Suprapubic skin (tissue), 4 donors: ENCODE data around the gene MUSK.

Source experiments
- CTCF ChIP-seq, 2 donors: fragments of 200-600 bp in 1 of 2; fragments of 450-650 bp in 1 of 2; sonication (generic) in 1 of 2; IDR thresholded peaks; one replicate each; pipeline ENCODE4 v1.5.1; 2016 to 2019; ENCODE audit warnings: antibody characterized with exemption in 2 of 2, mild to moderate bottlenecking in 1 of 2, moderate library complexity in 1 of 2
- EP300 ChIP-seq: sonication (generic); formaldehyde crosslinking; IDR thresholded peaks from one replicate; pipeline ENCODE4 v1.6.1; 2017; ENCODE audit warnings: antibody characterized with exemption
- POLR2A ChIP-seq, 2 donors: fragments of 450-650 bp; IDR thresholded peaks; one replicate each; pipeline ENCODE4 v1.6.1; 2017; ENCODE audit warnings: antibody characterized with exemption in 2 of 2, mild to moderate bottlenecking in 2 of 2, moderate library complexity in 2 of 2
- POLR2AphosphoS5 ChIP-seq, 3 donors: sonication (generic); formaldehyde crosslinking; IDR thresholded peaks; one replicate each; pipeline ENCODE4 v1.6.1; 2017; ENCODE audit warnings: antibody characterized with exemption in 3 of 3

DNA sequence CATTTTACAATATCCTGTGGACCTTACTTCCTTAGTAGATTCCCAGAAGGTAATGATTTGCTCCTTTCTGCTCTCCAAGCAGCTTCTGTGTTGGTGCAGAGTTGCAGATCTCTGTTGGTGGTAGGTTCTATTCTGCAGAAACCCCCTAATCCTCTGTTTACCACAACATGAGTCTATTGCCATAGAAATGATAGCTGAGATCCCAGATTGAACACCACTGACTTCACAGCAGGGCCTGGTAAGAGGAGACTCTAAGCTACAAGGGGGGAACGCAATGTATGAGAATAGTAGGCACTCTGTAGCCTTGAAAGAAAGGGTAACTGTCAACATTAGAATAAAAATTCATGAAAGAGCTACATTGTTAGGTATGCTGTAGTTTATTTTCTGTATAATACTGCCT, 59.5 kb downstream of the MUSK start:
- TF ChIP-seq CTCF (IDR thresholded peaks at IDR 0.05) (no peak), POLR2AphosphoS5 (IDR thresholded peaks at IDR 0.05) (no peak), POLR2A (IDR thresholded peaks at IDR 0.05) (no peak), EP300 (no peak)
